Subcutaneous abdominal adipose tissue (tissue), 5 donors: ENCODE measurements around the gene SURF4.
"Not testable (repeated sequence)": the region's sequence is repeated elsewhere in the genome, so short reads cannot be mapped to it uniquely, and the experiment has no call there.

Experiments used
- H3K27ac ChIP-seq: one replicate; pipeline ENCODE4 v1.7.0; 2013; ENCODE audit warnings: low read depth, mild to moderate bottlenecking, inconsistent platforms, low read length, moderate library complexity
- H3K27me3 ChIP-seq, 5 donors: one replicate each; pipeline ENCODE4 v1.7.0; 2013; ENCODE audit warnings: low read length in 5 of 5, inconsistent platforms in 1 of 5; ENCODE audit not compliant: control insufficient read depth in 5 of 5, insufficient read depth in 4 of 5
- H3K36me3 ChIP-seq, 5 donors: one replicate each; pipeline ENCODE4 v1.7.0; 2013; ENCODE audit warnings: low read length in 5 of 5; ENCODE audit not compliant: control insufficient read depth in 5 of 5, insufficient read depth in 5 of 5
- H3K4me1 ChIP-seq, 5 donors: one replicate each; pipeline ENCODE4 v1.7.0; 2013; ENCODE audit warnings: low read length in 5 of 5, mild to moderate bottlenecking in 3 of 5, moderate library complexity in 1 of 5; ENCODE audit not compliant: control insufficient read depth in 5 of 5, insufficient read depth in 5 of 5
- H3K4me3 ChIP-seq, 5 donors: one replicate each; pipeline ENCODE4 v1.7.0; 2013; ENCODE audit warnings: low read length in 5 of 5, low read depth in 1 of 5
- H3K9ac ChIP-seq, 5 donors: one replicate each; pipeline ENCODE4 v1.7.0; 2013; ENCODE audit warnings: low read length in 5 of 5, mild to moderate bottlenecking in 4 of 5, moderate library complexity in 3 of 5
- H3K9me3 ChIP-seq, 5 donors: one replicate each; pipeline ENCODE4 v1.7.0; 2013; ENCODE audit warnings: low read length in 5 of 5; ENCODE audit not compliant: control insufficient read depth in 5 of 5
- donor health status: healthy.
- donor health status: healthy.
- donor health status: healthy.
- donor health status: healthy.
- donor health status: healthy.

Gene SURF4

DNA sequence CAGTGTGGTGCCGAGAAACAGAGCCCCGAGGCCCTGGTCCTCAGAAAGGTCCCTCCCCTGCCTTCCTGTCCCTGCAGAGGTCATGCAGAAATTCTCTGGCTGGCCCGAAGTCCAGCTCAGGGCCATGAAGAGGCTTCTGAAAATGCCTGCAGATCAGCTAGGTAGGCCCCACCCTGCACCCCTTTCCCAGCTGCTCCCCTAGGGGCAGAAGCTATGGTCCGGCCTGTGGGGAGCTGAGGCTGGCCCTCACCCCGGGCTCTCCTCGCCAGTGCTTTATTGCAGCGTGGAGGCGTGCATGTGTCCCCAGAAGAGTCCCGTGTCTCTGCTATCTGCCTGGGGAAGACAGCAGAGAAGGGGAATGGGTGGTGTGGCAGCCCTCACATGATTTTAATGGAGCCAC lies 22.0 kb upstream of the SURF4 start:
- H3K4me3 ChIP-seq, result no peak overlapping the region
- no peak overlapping the region for H3K27ac ChIP-seq
- H3K9me3 ChIP-seq, result no peaks in the 10 kb centered on the region
- peaks cover 0 to 8% (median 0%) of the 10 kb centered on the region in 5 donors for H3K4me1 ChIP-seq
- peaks cover 0 to 13% (median 0%) of the 10 kb centered on the region in 5 donors for H3K36me3 ChIP-seq
- peak overlapping the region in 1 of 5 donors; percentile 5 for H3K9ac ChIP-seq
- peaks cover 18 to 30% (median 26%) of the 10 kb centered on the region in 5 donors for H3K27me3 ChIP-seq

GRCh38 chr9:133397370-133397769 lies 21.5 kb upstream of the SURF4 start:
- no peak overlapping the region for H3K9ac ChIP-seq
- H3K4me1 ChIP-seq, result peaks cover 0 to 4% (median 0%) of the 10 kb centered on the region in 5 donors
- H3K4me3 ChIP-seq, result no peak overlapping the region
- H3K27me3 ChIP-seq, result peaks cover 18 to 30% (median 26%) of the 10 kb centered on the region in 5 donors
- no peaks in the 10 kb centered on the region for H3K9me3 ChIP-seq
- no peak overlapping the region for H3K27ac ChIP-seq
- peaks cover 0 to 9% (median 0%) of the 10 kb centered on the region in 5 donors for H3K36me3 ChIP-seq

DNA sequence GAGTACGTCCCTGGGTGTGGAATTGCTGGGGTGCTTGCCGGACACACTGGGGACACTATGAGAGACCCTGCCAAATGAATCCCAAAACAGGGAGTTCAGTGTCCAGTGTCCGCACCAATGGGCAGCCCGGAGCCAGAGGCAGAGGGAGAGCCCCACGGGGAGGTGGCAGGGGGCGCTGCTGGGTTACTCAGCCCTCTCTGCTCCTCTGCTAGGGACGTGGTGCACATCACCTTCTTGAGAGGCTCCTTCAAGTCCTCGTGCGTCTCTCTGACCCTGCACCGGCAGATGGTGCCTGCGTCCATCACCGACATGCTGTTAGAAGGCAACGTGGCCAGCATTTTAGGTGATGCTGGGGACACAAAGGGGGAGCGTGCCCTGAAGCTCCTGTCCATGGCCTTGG lies 21.1 kb upstream of the SURF4 start:
- Histone ChIP-seq H3K9ac (no peak overlapping the region), H3K9me3 (no peaks in the 10 kb centered on the region), H3K4me1 (peaks cover 0 to 4% (median 0%) of the 10 kb centered on the region in 5 donors), H3K4me3 (no peak overlapping the region), H3K27me3 (peaks cover 18 to 30% (median 26%) of the 10 kb centered on the region in 5 donors), H3K36me3 (peaks cover 0 to 6% (median 0%) of the 10 kb centered on the region in 5 donors), H3K27ac (no peak overlapping the region)

DNA sequence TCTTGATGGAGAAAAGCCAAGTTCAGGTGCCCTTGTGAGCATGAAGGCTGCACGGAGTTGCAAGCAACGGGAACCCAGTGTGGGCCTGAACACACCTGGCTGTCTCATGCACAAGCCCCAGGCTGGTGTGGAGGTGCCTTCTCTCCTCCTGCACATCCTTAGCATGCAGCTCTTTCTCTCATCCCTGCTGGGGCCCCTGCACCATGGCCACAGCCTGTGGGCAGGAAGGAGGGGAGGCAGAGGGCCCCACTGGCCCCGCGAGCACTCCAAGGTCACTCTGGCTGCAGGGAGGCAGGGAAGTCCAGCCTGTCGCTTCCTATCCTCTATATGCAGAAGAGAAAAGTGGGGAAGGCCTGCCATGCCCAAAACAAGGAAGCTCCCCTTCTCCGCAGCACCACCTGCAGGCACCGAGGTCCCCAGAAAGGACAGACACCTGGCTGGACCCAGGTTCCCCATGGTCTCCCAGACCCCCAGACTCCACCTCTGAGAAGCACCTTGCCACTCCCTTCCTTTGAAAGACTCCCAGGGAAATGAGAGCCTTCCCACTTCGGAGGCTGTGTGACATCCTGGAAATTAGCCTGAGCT lies 18.9 kb upstream of the SURF4 start:
- Histone ChIP-seq H3K9me3 (no peaks in the 10 kb centered on the region), H3K4me1 (peaks cover 0 to 4% (median 0%) of the 10 kb centered on the region in 5 donors), H3K9ac (no peak overlapping the region), H3K27ac (no peak overlapping the region), H3K27me3 (peaks cover 23 to 32% (median 26%) of the 10 kb centered on the region in 5 donors), H3K4me3 (no peak overlapping the region), H3K36me3 (no peaks in the 10 kb centered on the region)

DNA sequence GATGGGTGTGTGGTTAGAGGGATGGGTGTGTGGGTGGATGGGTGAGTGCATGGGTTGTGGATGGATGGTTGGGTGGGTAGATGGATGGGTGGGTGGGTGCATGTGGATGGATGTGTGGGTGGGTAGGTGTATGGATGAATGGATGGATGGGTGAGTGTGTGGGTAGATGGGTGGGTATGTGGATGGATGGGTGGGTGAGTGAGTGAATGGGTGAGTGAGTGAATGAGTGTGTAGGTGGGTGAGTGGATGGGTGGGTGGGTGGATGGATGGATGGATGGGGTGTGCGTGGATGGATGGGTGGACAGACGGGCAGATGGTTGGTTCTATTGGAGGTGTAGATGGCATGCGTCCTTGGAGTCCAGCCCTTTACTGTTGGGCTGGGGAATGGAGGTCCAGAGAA lies 17.5 kb upstream of the SURF4 start:
- Histone ChIP-seq H3K27me3 (peaks cover 23 to 34% (median 26%) of the 10 kb centered on the region in 5 donors), H3K4me3 (no peak overlapping the region), H3K9me3 (no peaks in the 10 kb centered on the region), H3K9ac (no peak overlapping the region), H3K36me3 (no peaks in the 10 kb centered on the region), H3K27ac (no peak overlapping the region), H3K4me1 (peaks cover 0 to 4% (median 0%) of the 10 kb centered on the region in 5 donors)

- H3K36me3 ChIP-seq, H3K4me1 ChIP-seq, H3K4me3 ChIP-seq, H3K27ac ChIP-seq, H3K9me3 ChIP-seq, H3K9ac ChIP-seq: not testable (repeated sequence)
- H3K27me3 ChIP-seq, result peaks cover 23 to 30% (median 25%) of the 10 kb centered on the region in 5 donors
These were observed 16.4 kb upstream of the SURF4 start for GRCh38 chr9:133392308-133392707.

DNA sequence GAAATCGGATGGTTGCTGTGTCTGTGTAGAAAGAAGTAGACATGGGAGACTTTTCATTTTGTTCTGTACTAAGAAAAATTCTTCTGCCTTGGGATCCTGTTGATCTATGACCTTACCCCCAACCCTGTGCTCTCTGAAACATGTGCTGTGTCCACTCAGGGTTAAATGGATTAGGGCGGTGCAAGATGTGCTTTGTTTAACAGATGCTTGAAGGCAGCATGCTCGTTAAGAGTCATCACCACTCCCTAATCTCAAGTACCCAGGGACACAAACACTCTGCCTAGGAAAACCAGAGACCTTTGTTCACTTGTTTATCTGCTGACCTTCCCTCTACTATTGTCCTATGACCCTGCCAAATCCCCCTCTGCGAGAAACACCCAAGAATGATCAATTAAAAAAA lies 15.6 kb upstream of the SURF4 start:
- H3K4me1 ChIP-seq, H3K36me3 ChIP-seq, H3K4me3 ChIP-seq, H3K9ac ChIP-seq, H3K9me3 ChIP-seq, H3K27ac ChIP-seq: not testable (repeated sequence)
- H3K27me3 ChIP-seq, result peaks cover 18 to 25% (median 23%) of the 10 kb centered on the region in 5 donors

DNA sequence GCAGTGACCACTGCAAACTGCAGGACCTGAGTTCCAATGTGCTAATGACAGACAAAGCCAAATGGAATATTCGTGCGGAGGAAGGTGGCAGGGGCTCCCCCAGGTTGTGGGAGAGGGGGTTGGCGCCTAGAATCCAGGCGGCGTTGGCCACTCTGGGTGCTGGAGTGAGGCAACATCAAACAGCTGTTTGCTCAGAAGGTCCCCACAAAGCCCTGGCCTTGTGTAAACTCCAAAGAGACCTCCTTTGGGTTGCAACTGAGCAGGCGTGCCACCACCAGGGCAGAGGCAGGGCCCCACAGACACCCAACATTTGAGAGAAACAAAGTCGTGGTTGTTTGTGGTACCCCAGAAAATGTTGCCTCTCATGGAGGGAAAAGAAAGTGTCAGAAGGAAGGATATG lies 14.9 kb upstream of the SURF4 start:
- no peaks in the 10 kb centered on the region for H3K36me3 ChIP-seq

GRCh38 chr9:133389562-133389961 lies 13.7 kb upstream of the SURF4 start:
- H3K9ac ChIP-seq, result no peak overlapping the region
- no peak overlapping the region for H3K4me3 ChIP-seq
- no peaks in the 10 kb centered on the region for H3K36me3 ChIP-seq
- no peaks in the 10 kb centered on the region for H3K4me1 ChIP-seq
- H3K27me3 ChIP-seq, result peaks cover 10 to 19% (median 14%) of the 10 kb centered on the region in 5 donors
- H3K27ac ChIP-seq, result no peak overlapping the region
- H3K9me3 ChIP-seq, result no peaks in the 10 kb centered on the region

More for the DNA sequence above, 14.9 kb upstream of the SURF4 start:
- no peaks in the 10 kb centered on the region for H3K9me3 ChIP-seq
- peaks cover 18 to 25% (median 23%) of the 10 kb centered on the region in 5 donors for H3K27me3 ChIP-seq
- no peak overlapping the region for H3K4me3 ChIP-seq
- H3K4me1 ChIP-seq, result no peaks in the 10 kb centered on the region
- no peak overlapping the region for H3K9ac ChIP-seq
- no peak overlapping the region for H3K27ac ChIP-seq

DNA sequence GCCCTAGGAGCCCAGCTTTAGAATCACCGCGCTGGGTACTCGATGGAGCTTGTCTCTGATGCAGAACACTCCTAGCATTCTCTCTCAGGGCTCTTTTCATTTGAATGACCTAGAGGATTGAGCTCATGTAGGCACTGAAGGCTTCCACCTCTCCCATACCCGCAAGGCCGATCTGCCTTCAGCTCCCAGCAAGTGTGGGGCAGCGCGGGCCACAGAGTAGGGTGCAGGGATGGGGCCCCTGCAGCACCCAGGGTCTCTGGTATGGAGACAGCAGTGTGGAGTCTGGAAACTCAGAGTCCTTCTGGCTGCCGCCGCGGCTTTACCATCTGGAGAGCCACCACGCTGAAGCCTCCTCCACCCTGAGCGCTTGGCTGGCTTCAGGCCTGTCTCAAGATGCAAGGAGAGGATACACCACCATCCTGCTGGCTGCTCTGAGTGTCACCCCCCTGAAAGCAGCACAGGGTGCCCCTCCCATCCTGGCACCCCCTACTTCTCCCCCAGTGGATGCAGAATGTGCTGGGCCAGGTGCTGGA lies 13.2 kb upstream of the SURF4 start:
- no peaks in the 10 kb centered on the region for H3K9me3 ChIP-seq
- peaks cover 5 to 14% (median 10%) of the 10 kb centered on the region in 5 donors for H3K27me3 ChIP-seq
- no peak overlapping the region for H3K9ac ChIP-seq
- no peaks in the 10 kb centered on the region for H3K4me1 ChIP-seq
- no peak overlapping the region for H3K27ac ChIP-seq
- no peaks in the 10 kb centered on the region for H3K36me3 ChIP-seq
- no peak overlapping the region for H3K4me3 ChIP-seq
